ENCODE measurements around the gene BNC2.

The BNC2 gene

GRCh38 chr9:16773617-16774016 is 96.9 kb downstream of the BNC2 start:
- 0 out of 2 replicates have a peak, but pooled peaks cover 2% of the 10 kb centered on the region for H3K4me1 ChIP-seq (ENCODE audit: control insufficient read depth, insufficient read depth, low read length)
- no peak overlapping the region for H3K4me3 ChIP-seq (ENCODE audit: low read depth, low read length)
- no peaks in the 10 kb centered on the region for H3K36me3 ChIP-seq (ENCODE audit: control insufficient read depth in 2 of 2, insufficient read depth in 1 of 2, low read length in 2 of 2)
- H3K27ac ChIP-seq (ENCODE audit: extremely low read depth, low read depth, low read length), result no peak overlapping the region
- ChIA-PET CTCF (no interaction called here), POLR2A (no interaction called here)
- no peak for TF ChIP-seq ZSCAN4 (tag by site-specific recombination; IDR thresholded peaks at IDR 0.05)
- TF ChIP-seq ZNF114 (tag by site-specific recombination; IDR thresholded peaks at IDR 0.05), result no peak
- TF ChIP-seq SCRT1 (tag by site-specific recombination; IDR thresholded peaks at IDR 0.05; ENCODE audit: borderline replicate concordance), result no peak
- TF ChIP-seq ZNF488 (tag by site-specific recombination; IDR thresholded peaks at IDR 0.05), result no peak
- no peak for TF ChIP-seq ZNF404 (tag by site-specific recombination; IDR thresholded peaks at IDR 0.05)
- no peak for TF ChIP-seq PRDM2 (tag by site-specific recombination; IDR thresholded peaks at IDR 0.05; ENCODE audit: borderline replicate concordance)
- TF ChIP-seq ZNF394 (tag by site-specific recombination; IDR thresholded peaks at IDR 0.05; ENCODE audit: borderline replicate concordance), result no peak
- TF ChIP-seq ZBTB48 (tag by site-specific recombination; IDR thresholded peaks at IDR 0.05), result no peak
- no peak for TF ChIP-seq ZNF362 (tag by site-specific recombination; IDR thresholded peaks at IDR 0.05)
- TF ChIP-seq ZNF280C (tag by site-specific recombination; IDR thresholded peaks at IDR 0.05), result no peak
- no peak for TF ChIP-seq ZIC2 (tag by site-specific recombination; IDR thresholded peaks at IDR 0.05)
- TF ChIP-seq ZNF521 (tag by site-specific recombination; IDR thresholded peaks at IDR 0.05), result no peak
- no peak for TF ChIP-seq PBX3 (CRISPR knock-in tag; IDR thresholded peaks at IDR 0.05)
- TF ChIP-seq ZNF529 (tag by site-specific recombination; IDR thresholded peaks at IDR 0.05; ENCODE audit: insufficient replicate concordance), result no peak
- TF ChIP-seq ZNF677 (tag by site-specific recombination; IDR thresholded peaks at IDR 0.05), result no peak
- no peak for TF ChIP-seq PRDM1 (tag by site-specific recombination; IDR thresholded peaks at IDR 0.05)
- H3K9me3 ChIP-seq (ENCODE audit: control insufficient read depth, insufficient read depth, low read depth, low read length), result no peaks in the 10 kb centered on the region

All from HEK293 (cell line).